Epidermal melanocyte (primary cell): ENCODE data around the gene DOCK8.

ENCODE experiments used
- DNase-seq: peaks from one replicate; pipeline ENCODE4 v3.0.0; 2011; ENCODE audit warnings: low spot score; ENCODE audit not compliant: insufficient read length

DOCK8 gene

DNA sequence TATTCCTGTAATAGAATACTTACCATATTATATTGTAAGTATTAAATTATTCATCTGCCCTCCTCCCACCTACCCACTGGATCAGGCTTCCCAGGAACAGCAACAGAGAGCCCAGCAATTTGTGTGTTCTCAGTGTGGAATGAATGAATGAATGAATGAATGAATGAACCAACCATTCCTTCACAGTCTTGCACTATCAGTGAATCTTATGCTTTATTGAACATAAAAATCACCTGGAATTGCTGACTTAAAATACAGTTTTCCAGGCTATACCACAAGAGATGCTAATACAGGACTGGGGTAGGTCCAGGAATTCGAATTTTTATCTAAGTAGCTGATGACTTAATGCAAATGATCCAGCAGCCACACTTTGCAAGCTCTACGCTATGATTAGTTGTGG, 51.6 kb downstream of the DOCK8 start:
- DNase-seq = no peak

DNA sequence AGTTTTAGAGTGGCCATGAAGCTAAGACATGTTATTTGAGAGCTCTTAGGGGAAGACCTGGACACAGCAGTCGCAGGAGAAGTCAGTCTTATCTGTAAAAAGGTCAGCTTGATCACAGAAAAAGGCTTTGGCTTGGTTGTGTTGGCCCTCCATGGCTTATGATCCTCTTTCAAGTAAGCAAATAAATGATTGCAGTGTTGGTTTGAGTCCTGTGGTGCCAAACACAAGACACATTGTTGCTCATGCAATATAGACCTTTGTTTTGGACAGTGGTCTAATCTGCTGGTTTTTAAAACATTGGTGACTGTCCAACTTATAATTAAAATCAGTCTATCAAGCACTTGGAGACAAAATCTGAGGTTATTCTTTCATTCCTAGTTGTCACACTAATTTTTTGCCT, 54.0 kb downstream of the DOCK8 start:
- no peak for DNase-seq

DNA sequence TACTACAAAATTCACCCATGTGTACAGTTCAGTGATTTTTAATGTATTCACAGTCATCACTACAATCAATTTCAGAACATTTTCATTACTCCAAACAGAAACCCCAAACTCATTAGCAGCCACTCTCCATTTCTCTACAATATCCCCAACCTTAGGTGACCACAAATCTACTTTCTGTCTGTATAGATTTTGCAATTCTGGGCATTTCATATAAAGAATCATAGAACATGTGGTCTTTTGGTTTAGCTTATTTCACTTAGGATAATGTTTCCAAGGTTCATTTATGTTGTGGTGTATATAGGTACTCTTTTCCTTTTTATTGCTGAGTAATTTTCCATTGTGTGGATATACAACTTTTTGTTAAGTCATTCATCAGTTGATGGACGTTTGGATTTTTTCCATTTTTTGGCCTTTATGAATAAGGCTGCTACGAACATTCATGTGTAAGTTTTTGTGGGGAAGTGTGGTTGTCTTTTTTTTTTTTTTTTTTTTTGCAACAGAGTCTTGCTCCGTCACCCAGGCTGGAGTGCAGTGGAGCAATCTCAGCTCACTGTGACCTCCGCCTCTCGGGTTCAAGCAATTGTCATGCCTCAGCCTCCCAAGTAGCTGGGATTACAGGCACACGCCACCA, 54.5 kb downstream of the DOCK8 start:
- DNase-seq = no peak

DNA sequence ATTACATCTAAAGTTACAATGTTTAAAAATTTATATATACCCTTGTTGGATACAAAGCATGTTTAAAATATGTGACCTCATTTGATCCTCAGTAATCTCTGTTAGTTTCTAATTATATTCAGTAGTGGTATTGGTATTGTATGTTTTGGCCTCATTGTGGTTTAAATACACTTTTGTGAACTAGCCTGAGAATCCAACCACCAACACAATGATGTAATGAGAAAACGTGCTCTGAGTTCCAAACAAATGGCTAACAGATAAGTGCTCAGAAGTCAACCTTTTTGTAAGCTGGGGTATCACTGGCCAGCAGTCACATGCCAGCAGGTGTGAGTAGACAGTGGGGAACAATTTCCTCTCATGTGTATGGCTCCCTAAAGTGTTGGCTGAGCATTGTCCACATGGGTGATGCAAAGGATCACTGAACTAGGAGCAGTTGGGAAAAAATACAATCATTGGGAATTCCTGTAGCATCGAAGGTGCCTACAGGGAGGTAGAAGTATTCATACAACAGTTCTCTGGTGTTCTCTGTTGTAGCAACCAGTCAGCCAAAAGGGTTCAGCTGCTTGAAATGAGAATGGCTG, 56.1 kb downstream of the DOCK8 start:
- DNase-seq = no peak

DNA sequence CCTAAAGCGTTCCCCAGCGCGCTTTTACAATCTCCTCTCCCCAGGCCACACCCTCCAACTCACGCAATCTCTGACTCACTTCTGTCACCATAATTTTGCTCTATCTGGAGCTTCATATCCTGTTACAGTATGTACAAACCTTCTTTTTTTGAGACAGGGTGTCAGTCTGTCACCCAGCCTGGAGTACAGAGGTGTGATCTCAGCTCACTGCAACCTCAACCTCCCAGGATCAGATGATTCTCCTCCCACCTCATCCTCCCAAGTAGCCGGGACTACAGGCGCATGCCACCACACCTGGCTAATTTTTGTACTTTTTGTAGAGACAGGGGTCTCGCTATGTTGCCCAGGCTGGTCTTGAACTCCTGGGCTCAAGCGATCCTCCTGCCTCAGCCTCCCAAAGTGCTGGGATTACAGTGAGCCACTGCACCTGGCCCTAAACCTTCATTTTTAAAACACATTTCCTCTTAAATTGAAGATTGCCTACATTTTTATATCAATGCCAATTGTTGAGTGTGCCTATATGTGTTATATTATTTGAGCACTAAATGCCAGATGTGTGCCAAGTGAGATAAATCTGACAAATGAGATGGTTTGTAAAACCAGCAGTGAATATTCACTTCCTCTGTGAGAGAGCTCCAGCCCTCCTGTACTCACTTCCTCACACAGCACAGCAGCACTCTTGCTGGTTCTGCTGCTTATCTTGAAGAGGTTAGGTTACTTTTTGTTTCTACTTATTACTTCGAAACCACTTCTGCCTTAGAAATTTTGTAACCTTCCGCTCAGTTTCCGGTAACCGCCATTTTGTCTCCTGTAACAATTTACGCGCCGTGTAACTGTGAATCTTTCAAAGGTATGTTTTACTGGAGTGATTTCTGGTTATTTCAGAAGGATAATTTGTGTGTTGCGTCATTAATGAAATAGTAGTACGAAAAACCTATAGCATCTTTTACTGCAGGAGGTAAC, 57.9 kb downstream of the DOCK8 start:
- no peak for DNase-seq

DNA sequence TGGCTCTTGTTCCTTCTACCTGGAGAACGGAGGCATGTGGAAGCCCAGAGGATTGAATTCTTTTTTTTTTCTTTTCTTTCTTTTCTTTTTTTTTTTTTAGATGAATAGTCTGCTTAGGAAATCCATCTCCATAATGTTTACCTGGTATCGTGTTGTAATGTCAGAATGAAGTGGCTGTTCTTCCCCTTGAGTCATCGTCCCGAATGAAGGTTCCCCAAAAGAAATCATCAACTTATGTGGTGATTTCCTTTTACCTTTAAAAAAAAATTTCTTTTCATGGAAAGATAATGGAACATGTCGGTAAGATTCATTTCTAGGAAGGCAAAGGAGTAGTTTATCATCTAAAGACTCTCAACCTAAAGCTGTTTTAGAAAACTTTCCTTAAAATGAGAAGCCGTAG, 59.7 kb downstream of the DOCK8 start:
- DNase-seq = no peak

DNA sequence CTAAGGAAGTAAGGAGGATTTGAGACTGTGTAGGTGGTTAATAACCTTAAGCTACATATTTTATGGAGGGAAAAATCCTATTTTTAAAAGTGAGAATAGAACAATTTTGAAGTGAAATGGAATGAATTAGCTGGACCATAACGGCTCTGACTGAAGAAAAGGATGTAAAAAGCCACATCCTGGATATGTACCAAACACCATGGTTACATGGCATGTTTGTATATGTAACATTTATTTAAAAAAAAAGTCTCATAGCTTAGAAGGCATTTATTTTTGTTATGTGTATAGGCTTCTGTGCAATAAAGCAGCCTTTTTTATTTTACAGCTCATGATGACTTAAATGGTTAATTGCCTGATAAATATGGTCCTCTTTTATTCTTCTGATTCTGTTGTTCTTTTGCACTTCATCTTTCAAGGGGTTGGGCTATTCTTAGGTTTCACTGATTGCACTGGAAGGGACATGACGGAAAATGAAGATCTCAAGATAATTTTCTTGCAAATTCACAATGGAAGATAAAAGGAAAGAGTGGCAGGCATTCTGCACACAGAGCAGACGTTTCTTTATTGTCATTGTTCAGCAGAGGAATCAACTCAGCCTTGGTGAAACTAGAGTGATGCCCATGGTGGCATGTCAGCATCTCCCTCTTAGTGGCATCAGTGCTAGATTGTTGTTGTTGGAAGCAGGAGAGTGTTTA, 63.1 kb downstream of the DOCK8 start:
- DNase-seq = no peak

DNA sequence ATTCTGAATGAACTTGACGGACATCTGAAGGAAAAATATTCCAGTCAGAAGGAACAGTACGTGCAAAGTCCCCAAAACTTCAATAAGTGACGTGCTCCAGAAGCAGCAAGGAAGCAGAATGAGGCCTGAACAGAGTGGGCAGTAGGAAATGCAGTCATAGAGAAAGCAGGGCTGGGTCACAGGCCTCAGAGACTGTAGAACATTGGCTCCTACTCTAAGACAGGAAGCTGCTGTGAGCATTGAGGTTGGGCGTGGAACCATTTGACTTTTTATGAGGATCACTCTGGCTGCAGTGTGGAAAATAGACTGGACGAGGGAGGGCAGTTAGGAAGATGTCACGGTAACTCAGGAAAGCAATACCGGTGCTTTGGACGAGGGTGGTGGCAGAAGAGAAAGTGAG, 64.0 kb downstream of the DOCK8 start:
- DNase-seq = no peak

DNA sequence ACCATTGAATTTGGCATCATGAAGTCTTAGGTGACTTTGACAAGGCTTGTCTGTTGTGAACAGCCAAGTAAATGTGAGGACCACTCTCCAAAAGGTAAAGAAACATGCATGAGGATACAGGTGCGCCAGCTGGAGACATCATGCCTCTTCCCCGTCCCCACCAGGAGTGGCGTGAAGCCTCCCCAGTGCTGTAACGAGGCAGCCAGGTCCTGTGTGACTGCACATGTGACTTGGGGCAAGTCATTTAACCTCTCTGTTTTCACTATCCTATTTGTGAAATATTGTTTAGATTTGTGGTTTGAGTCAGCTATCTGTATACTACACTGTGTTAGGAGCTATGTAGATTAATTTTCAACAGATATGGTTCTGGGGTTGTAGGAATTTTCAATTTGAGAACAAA, 65.0 kb downstream of the DOCK8 start:
- no peak for DNase-seq

DNA sequence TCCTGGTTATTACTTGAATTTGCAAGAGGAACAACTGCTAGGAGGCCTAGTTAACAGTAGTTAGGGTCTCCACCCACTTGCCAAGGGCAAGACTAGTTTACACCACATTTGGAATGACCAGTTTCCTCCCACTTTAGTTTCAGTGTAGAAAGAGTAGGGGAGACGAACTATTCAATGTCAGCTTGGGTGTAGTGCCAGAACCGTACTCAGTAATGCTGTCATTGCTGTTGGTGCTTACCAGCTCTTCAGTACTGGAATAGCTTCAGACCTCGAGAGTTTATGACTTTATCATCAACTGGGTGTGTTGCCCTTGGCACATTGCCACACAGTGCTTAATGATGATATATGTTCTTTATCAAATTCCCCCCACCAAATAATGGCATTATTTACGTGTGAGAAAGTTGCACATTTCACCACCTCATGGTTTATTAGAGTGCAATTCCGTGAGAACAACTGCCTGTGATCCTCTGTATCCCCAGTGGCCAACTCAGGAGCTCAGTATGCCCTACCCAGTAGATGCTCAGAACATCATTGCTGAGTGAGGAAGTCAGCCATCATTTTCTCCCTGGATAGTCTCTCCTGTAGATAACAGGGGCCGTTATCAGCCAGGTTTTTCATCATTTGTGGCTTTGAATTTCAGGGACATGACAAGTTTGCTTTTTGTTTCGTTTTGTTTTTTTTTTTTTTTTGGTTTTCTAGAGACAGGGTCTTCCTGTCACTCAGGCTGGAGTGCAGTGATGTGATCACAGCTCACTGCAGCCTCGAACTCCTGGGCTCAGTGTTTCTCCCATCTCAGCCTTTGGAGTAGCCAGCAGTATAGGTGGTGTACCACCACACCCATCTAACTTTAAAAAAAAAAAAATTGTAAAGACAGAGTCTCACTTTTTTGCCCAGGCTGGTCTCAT, 67.3 kb downstream of the DOCK8 start:
- no peak for DNase-seq

DNA sequence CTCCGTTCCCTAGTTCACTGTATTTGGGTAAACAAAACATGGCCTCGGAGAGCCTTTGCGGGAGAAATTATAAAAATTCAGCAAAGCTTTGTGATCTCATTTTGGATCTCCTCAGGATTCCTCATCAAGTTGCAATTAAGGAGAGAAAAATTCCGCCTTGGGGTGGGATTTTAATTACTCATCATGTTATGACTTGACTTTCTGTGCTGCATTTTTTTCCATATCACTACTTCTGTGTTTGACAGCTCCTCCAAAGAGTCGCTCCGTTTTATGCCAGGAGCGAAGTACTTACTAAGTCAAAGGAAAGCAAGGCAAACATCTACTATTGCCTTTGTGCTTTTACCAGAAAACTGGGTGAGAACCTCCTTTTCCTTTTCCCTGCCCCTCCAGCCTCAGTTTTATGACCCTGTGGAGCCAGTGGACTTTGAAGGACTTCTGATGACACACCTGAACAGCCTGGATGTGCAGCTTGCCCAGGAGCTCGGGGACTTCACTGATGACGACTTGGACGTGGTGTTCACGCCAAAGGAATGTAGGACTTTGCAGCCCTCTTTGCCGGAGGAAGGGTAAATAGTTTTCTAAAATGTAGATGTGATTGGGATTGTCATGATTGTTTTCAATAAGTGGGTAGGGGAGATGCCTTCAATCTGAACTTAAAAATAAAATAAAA, 71.5 kb downstream of the DOCK8 start:
- no peak for DNase-seq

DNA sequence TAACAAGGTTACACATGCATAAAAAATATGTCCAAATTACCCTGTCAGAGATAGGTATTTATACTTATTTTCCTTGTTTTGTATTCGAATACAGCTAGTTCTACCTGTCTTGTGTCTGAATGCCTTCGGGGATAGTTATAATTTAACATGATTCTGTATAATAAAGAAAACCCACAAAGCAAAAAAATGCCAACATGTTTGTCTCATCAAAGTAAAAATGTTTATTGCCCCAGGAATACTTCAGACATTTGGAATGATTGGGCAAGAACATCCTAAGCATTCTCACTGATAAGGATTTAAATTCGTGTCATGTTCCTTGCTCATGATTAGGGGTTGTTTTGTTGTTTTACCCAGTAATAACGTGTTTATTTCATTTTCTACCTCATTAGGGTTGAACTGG, 74.5 kb downstream of the DOCK8 start:
- DNase-seq = no peak

DNA sequence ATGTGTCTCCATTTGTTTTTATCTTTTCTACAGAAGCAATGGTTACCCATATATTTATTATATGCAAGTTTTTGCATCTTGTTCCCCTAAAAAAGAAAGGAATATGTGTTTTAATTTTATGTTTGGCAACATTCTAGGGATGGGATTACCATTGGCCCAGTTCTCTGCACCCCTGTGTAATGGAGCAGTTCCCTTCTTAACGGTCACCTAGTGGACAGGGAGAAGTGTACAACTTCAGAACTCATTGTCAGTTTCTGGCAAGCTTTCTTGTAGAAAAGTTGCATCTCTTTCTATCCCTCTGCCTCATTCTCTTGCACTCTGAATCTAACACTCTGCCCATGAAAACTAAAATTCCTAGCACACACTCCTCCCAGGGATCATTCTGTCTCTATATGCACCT, 78.2 kb downstream of the DOCK8 start:
- DNase-seq = no peak

DNA sequence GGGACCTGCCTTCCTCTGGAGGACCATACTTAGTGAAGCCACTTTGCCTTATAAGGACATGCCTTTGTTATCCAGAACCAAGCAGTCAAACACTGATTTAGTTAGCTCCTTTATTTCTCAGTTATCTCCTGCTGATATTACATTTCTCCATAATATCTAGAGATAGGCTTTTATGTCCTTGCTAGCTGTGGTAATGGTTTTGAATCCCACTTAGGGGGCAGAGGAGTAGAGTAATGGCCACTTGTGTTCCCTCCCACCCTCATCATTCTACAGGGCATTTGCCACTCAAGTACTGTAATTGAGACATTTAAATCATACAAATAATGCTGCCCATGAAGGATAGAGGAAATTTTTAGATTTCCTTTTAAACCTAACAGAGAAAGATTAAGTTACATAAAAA, 80.9 kb downstream of the DOCK8 start:
- no peak for DNase-seq

DNA sequence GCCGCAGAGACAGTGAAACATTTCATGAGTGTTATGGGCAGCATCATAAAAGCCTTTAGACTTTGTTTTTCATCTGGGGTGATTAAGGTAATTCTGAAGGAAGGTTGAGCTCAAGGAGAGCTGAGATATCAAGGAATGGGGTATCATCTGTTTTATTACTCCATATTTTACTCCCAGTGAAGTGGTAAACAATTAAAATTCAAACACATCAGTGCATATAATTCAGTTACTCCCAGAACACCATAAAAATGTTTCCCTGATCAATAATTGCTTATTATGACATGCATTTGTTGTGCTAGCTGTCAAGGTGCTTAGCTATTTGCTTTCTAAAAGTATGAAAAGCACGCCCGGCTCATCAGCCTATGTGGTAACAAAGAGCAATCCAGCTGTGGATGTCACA, 81.7 kb downstream of the DOCK8 start:
- no peak for DNase-seq

DNA sequence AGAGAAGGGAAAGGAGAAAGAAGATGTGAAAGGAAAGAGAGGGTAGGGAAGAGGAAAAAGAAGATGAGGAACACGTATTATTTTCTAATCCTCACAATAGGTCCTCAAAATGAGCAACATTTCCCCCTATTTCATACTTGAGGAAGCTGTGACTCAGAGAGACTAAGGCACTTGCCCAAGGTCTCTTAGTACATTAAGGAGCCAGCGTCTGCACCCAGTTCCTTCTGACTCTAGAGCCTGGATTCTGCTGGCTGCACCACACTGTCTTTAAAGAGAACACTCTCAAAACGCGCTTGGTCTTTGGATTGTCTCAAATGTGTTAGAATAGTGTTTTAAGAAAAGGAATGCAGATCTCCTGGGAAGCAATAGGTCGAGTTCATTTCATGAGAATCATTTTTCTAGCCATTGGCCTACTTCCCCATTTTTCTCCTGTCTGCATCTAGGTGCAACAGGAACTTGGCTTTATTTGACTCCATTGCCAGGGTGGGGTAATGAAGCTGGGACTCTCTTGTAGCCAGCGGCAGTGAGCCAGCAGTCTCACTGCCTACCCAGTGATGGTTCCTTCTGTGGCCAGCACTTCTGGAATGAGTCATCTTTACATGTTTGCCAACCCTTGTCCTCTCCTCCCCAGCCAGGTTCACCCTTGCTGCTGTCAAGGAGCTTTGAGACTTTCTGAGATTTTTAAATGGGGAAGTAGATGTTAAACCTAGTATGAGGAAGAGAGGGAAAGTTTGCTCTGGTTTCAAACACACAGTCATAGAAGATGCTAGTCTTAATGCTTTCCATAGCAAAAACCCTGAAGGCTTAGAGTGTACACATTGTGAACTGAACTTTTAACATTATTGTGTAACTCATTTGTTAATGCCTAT, 82.7 kb downstream of the DOCK8 start:
- no peak for DNase-seq

DNA sequence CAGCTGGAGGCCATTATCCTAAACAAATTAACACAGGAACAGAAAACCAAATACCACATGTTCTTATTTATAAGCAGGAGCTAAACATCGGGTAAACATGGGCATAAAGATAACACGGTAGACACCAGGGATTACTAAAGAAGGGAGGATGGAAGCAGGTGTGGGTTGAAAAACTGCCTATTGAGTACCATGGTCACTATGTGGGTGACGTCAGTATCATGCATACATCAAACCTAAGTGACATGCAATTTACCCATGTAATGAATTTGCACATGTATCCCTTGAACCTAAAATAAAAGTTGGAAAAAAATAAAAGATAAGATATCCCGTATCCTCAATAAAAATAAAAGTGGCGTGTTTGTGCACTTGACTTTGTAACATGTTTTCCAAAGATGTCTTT, 88.8 kb downstream of the DOCK8 start:
- DNase-seq = no peak

DNA sequence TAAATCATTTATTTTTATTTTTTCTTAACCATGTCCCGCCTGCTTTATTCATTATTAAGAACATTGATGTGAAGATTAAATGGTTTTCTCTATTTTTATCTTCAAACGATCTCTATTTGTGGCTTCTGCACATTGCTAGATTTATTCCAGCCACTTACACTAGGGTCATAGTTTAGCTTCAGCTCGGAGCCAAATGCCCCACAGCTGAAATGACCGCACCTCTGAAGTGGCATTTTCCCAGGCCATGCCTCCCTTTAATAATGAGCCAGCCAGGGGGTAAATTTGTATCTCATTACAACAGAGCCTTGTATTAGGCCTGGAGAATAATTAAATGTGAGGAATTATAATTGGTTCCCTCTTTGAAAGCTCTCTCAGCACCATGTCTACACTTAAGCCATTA, 89.4 kb downstream of the DOCK8 start:
- DNase-seq = peak; percentile 23

DNA sequence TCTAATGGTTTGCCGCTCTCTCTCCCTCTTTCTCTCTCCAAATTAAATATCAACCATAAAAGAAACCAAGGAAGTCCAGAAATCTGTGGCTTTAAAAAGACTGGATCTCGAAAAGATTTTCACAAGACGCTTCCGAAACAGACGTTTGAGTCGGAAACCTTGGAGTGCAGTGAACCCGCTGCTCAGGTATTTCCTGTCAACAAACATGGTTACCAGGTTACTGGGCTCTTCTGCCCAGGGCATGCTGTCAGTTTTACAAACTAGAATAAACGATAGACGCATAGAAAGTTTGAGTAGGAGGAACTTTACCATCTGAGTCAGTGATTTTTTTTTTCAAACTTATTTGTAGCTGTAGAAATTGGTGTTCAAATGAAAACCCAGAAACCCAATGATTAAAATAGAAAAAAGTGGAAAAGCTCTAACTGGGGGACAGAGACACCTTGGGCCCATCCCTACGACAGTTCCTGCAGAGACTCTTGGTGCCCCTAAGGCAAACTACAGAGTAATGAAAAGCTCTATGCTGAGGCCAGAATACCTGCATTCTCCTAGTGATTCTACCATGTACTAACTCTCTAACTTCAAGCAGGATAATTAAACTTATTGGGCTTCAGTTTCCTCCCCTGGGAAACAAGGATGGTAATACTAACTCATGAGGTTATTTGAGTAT, 90.0 kb downstream of the DOCK8 start:
- DNase-seq = no peak
